GM19025 (cell line): ENCODE data around the gene CARS2.
"Not testable (repeated sequence)": the region's sequence is repeated elsewhere in the genome, so short reads cannot be mapped to it uniquely, and the experiment has no call there.

Source experiments
- ATAC-seq: cut with Tn5 transposase; IDR thresholded peaks from one replicate; pipeline ENCODE4 v1.9.1; 2021; ENCODE audit warnings: mild to moderate bottlenecking, low read depth, moderate library complexity; ENCODE audit not compliant: unreplicated experiment

Gene CARS2

DNA sequence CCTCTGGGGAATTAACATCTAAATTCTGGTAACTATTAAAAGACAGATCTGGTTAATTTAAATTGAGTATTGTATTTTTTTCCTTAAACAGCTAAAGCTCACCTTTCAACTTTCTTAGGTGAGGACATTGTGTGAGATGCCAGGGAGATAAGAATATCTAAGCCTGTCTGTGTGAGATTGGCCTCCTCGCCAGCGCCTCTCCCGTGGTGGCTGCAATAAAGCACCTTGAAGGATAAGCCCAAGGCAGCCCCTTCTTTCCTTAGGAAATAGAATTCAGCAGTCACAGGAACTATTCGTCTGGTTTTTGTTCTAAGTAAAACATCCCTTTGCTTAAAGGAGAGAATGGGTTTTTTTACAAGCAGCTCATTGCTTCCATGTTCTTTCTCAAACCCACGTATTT lies 66.0 kb downstream of the CARS2 start:
- no peak for ATAC-seq

GRCh38 chr13:110638814-110639806 lies 66.8 kb downstream of the CARS2 start:
- ATAC-seq, result no peak

GRCh38 chr13:110638257-110638656 lies 67.7 kb downstream of the CARS2 start:
- no peak for ATAC-seq

DNA sequence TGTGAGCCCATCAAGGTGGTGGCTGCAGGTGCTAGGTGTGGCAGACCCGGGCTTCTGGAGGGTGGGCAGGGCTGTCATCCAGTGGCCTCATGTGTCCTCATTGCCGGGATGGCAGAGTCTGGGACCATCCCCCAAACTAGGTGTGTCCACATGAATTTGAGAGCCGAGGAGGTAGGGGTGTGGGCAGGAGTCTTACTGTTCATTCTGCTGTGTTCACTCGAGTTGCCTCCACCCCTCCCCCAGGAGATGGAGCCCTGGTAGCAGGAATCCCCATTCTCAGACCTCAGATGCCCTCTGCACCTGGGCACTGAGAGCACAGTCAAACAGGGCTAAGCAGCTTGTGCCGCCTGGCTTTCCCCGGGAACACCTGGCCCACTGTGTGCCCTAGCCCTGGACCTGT lies 68.2 kb downstream of the CARS2 start:
- ATAC-seq, result no peak

DNA sequence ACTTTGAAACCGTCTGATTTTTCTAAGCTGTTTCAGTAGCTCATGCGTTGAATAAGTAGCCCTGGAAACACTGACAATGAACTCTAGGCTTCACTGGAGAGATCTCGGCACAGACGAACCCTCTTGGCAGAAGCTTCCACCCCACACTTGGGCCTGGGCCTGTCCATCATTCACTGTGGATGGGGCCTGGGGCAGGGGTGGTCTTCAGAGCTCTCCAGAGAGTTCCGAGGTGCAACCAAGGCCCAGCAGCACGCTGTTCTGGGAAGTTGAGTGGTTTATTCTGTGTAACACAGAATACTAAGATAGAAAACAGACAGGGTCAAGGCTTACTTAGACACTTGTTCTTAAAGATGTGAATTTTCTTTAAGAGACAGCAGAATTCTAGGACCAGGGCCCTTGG lies 68.6 kb downstream of the CARS2 start:
- ATAC-seq, result no peak

DNA sequence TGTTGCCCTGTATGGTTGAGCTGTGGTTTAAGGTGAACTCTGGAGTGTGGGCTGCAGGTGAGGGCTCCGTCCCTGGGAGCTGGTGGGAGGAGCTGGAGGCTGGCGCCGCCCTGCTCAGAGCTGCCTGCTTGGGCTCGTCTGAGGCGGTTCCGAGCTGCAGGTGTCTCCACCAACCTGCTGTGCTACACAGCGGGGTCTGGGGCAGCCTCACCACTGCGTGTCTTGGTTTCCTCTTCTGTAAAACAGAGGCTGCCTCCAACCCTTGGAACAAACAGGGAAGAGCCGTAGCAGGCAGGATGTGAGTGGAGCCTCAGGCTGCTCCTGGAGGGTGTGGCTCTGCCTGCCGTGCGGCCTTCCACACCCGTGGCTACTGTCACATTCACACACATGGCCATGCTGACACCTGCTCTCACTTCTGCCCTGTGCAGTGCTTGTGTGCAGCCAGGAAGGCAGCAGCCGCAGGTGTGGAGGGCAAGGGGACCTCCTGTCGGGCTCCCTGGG lies 69.2 kb downstream of the CARS2 start:
- ATAC-seq, result no peak

- ATAC-seq, result no peak
Observed at GRCh38 chr13:110636053-110636475, 69.9 kb downstream of the CARS2 start.

GRCh38 chr13:110635405-110636002 lies 70.4 kb downstream of the CARS2 start:
- no peak for ATAC-seq

GRCh38 chr13:110634558-110634957 lies 71.4 kb downstream of the CARS2 start:
- ATAC-seq, result no peak

GRCh38 chr13:110633776-110634175 lies 72.1 kb downstream of the CARS2 start:
- ATAC-seq, result no peak

GRCh38 chr13:110632255-110632654 lies 73.7 kb downstream of the CARS2 start:
- ATAC-seq, result not testable (repeated sequence)

- no peak for ATAC-seq
Observed at GRCh38 chr13:110630566-110631119, 75.3 kb downstream of the CARS2 start.

GRCh38 chr13:110629735-110630134 lies 76.2 kb downstream of the CARS2 start:
- ATAC-seq, result no peak

GRCh38 chr13:110628952-110629701 lies 76.8 kb downstream of the CARS2 start:
- ATAC-seq, result no peak

- ATAC-seq, result no peak
Observed at GRCh38 chr13:110628477-110628793, 77.5 kb downstream of the CARS2 start.

GRCh38 chr13:110627761-110628476 lies 78.0 kb downstream of the CARS2 start:
- no peak for ATAC-seq

DNA sequence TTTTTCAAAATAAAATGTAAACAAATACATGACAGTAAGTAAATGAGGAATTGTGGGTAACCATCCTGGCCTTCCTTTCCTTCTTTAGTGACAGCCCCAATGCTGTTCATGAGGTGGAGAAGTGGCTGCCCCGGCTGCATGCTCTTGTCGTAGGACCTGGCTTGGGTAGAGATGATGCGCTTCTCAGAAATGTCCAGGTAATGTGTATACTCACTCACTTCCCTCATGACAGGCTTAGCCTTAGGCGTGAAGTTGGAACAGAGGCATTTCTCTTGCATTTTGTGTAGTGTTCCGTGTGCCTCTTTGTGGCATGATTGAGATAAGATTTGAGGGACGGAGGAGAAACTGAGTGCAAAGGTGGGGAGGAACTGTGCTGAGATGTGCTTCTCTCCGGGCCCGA lies 78.6 kb downstream of the CARS2 start:
- no peak for ATAC-seq

DNA sequence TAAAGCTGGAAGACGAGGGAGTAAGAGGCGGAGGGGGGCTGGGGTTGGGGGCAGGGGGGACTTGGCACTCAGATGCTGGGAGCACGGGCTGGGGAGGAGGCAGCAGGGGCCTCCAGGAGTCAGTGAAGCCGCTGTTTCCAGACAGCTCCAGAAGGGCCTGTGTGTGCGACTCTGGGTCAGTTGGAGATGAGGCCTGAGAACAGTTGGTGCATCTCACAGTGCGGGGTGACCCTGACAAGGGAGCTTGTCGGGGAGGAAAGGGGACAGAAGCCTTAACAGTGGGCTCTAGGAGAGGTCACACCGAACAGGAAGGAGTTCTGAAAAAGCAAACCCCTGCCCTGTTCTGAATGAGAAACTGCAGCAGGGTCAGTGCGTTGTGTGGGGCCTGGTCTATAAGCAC lies 79.4 kb downstream of the CARS2 start:
- ATAC-seq, result no peak

- no peak for ATAC-seq
Observed at GRCh38 chr13:110625771-110626321, 80.1 kb downstream of the CARS2 start.
